CD4-positive, alpha-beta T cell treated with Interleukin-4 for 4 hours (primary cell): ENCODE results near the gene OCRL.

Experiments used
- DNase-seq: peaks from one replicate; pipeline ENCODE4 v3.0.0-alpha.2; 2020

OCRL gene

GRCh38 chrX:129540068-129540653 is at the start of gene OCRL:
TSS of gene OCRL (plus strand) at chrX:129540259. CDS start at chrX:129540440, 181 bp downstream.
- peak; percentile 31 for DNase-seq

GRCh38 chrX:129490330-129490729 is 49.7 kb upstream of the OCRL start:
- no peak for DNase-seq

GRCh38 chrX:129493643-129494042 is 46.4 kb upstream of the OCRL start:
- DNase-seq, result no peak

GRCh38 chrX:129494887-129495286 is 45.2 kb upstream of the OCRL start:
- DNase-seq, result no peak

GRCh38 chrX:129495900-129496299 is 44.2 kb upstream of the OCRL start:
- no peak for DNase-seq

- DNase-seq, result no peak
These were observed 43.4 kb upstream of the OCRL start for GRCh38 chrX:129496625-129497024.

GRCh38 chrX:129497146-129497843 is 42.8 kb upstream of the OCRL start:
- DNase-seq, result no peak

- no peak for DNase-seq
These were observed 29.7 kb upstream of the OCRL start for GRCh38 chrX:129510331-129510730.

- no peak for DNase-seq
These were observed 28.4 kb upstream of the OCRL start for GRCh38 chrX:129511689-129512088.

GRCh38 chrX:129512409-129512808 is 27.6 kb upstream of the OCRL start:
- no peak for DNase-seq

GRCh38 chrX:129516402-129516801 is 23.7 kb upstream of the OCRL start:
- no peak for DNase-seq

GRCh38 chrX:129520151-129520550 is 19.9 kb upstream of the OCRL start:
- DNase-seq, result no peak

- DNase-seq, result no peak
These were observed 17.6 kb upstream of the OCRL start for GRCh38 chrX:129522184-129523078.

- DNase-seq, result no peak
These were observed 16.8 kb upstream of the OCRL start, which contains the start of gene SMARCA1 for GRCh38 chrX:129523079-129523911. TSS of gene SMARCA1 (minus strand) at chrX:129523490. CDS start at chrX:129523370, 120 bp downstream.

GRCh38 chrX:129524250-129524850 is 15.7 kb upstream of the OCRL start:
- no peak for DNase-seq

GRCh38 chrX:129525162-129525561 is 14.9 kb upstream of the OCRL start:
- no peak for DNase-seq

GRCh38 chrX:129525896-129526295 is 14.2 kb upstream of the OCRL start:
- DNase-seq, result no peak

- no peak for DNase-seq
These were observed 10.3 kb upstream of the OCRL start for GRCh38 chrX:129529685-129530281.

GRCh38 chrX:129530410-129530809 is 9.6 kb upstream of the OCRL start:
- DNase-seq, result no peak

- DNase-seq, result no peak
These were observed 8.9 kb upstream of the OCRL start for GRCh38 chrX:129531132-129531531.

GRCh38 chrX:129534816-129535578 is 5.1 kb upstream of the OCRL start:
- no peak for DNase-seq
